Breast epithelium (tissue), 3 donors: ENCODE results near the gene TMEM231.

Experiments used
- CTCF ChIP-seq, 3 donors: fragments of 450-650 bp; IDR thresholded peaks; one replicate each; pipeline ENCODE4 v1.5.1; 2016 to 2017; ENCODE audit warnings: antibody characterized with exemption in 3 of 3, mild to moderate bottlenecking in 3 of 3, moderate library complexity in 3 of 3
- POLR2AphosphoS5 ChIP-seq, 3 donors: sonication (generic); formaldehyde crosslinking; IDR thresholded peaks; one replicate each; pipeline ENCODE4 v1.6.1; 2017; ENCODE audit warnings: antibody characterized with exemption in 3 of 3

- TF ChIP-seq POLR2AphosphoS5 (IDR thresholded peaks at IDR 0.05) = no peak
- TF ChIP-seq CTCF (IDR thresholded peaks at IDR 0.05) = no peak
Measured at GRCh38 chr16:75565640-75566039, 9.6 kb upstream of the TMEM231 start.
